ENCODE measurements around the gene ELMOD2. TPM values are rescaled to one million over a fixed set of nuclear protein-coding genes. Genes with fewer than 3 reads are reported as not detected.

ELMOD2 gene
- total RNA-seq, 1 experiment from 2014 or later: 29.2 TPM

DNA sequence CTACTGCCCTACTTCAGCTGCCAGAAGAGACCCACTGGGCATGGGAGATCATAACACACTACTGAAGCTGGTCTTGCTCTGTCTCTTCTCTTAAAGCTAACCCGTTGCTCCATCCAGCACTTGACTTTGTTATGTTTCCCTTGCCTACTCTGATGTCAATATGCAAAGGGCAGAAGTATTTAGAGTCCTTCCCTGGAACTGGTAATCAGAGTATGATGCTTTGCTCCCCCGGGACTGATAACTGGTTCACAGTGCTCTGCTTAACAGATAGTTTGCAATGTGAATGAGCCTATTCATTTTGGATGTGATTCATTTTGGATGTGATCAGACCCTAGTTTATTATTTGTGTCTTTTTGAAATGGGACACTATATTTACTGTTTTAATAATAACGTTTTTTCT lies 57.1 kb downstream of the ELMOD2 start:
- ChIA-PET POLR2A (no interaction called here), CTCF (interaction anchor here (0.7 to 2.1 kb wide), 2 partner anchors 29 to 221 kb away, joined by 6 to 12 read pairs; no protein-coding TSS in a partner anchor)
- peaks cover 31% of the 10 kb centered on the region for H3K27me3 Mint-ChIP-seq (ENCODE audit: insufficient read depth, unreplicated experiment)
- no TSS peak for BruUV-seq (replicated peaks)
- no peaks in the 10 kb centered on the region for H3K9me3 Mint-ChIP-seq (ENCODE audit: unreplicated experiment)
- H3K4me1 Mint-ChIP-seq (ENCODE audit: insufficient read depth, unreplicated experiment): no peaks in the 10 kb centered on the region
- no peak for DNase-seq (ENCODE audit: unreplicated experiment)
- no peak overlapping the region for H3K27ac Mint-ChIP-seq (ENCODE audit: low read depth, unreplicated experiment)
- no peak overlapping the region for H3K4me3 Mint-ChIP-seq (ENCODE audit: unreplicated experiment)
- TF ChIP-seq, protein P1, sequence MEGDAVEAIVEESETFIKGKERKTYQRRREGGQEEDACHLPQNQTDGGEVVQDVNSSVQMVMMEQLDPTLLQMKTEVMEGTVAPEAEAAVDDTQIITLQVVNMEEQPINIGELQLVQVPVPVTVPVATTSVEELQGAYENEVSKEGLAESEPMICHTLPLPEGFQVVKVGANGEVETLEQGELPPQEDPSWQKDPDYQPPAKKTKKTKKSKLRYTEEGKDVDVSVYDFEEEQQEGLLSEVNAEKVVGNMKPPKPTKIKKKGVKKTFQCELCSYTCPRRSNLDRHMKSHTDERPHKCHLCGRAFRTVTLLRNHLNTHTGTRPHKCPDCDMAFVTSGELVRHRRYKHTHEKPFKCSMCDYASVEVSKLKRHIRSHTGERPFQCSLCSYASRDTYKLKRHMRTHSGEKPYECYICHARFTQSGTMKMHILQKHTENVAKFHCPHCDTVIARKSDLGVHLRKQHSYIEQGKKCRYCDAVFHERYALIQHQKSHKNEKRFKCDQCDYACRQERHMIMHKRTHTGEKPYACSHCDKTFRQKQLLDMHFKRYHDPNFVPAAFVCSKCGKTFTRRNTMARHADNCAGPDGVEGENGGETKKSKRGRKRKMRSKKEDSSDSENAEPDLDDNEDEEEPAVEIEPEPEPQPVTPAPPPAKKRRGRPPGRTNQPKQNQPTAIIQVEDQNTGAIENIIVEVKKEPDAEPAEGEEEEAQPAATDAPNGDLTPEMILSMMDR (IDR thresholded peaks at IDR 0.05; ENCODE audit: unreplicated experiment): no peak
- H3K36me3 Mint-ChIP-seq (ENCODE audit: insufficient read depth, unreplicated experiment): no peaks in the 10 kb centered on the region
- intact Hi-C loops (cut with micrococcal nuclease): no loop called here

DNA sequence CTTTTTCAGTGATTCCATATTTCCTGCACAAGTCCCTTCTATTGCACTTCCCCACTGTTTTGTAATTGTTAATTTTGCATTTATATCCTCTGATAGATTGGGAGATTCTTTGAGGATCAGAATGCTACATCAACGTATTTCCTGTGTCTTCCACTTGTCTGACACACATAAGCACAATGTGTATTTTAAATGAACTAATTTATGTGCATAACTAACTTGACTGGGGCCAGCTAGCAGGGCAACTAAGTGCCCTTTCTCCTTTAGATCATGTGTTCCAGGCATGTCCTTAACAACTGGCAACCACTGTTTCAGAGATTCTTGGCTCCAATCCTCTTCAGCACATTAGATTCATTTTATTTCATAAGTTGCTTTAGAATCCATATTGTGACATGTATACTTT lies 60.5 kb downstream of the ELMOD2 start:
- H3K27ac Mint-ChIP-seq (ENCODE audit: low read depth, unreplicated experiment): no peak overlapping the region
- TF ChIP-seq, protein P1 (IDR thresholded peaks at IDR 0.05; ENCODE audit: unreplicated experiment): no peak
- no TSS peak for BruUV-seq (replicated peaks)
- ChIA-PET CTCF (interaction anchor here (0.6 to 1.9 kb wide), 5 partner anchors 11 to 1540 kb away, joined by 3 to 7 read pairs (median 6); no protein-coding TSS in a partner anchor), POLR2A (interaction anchor here (0.7 to 1.3 kb wide), 3 partner anchors 8 to 15 kb away, joined by 3 to 4 read pairs (median 3); no protein-coding TSS in a partner anchor)
- no peaks in the 10 kb centered on the region for H3K4me1 Mint-ChIP-seq (ENCODE audit: insufficient read depth, unreplicated experiment)
- no peaks in the 10 kb centered on the region for H3K36me3 Mint-ChIP-seq (ENCODE audit: insufficient read depth, unreplicated experiment)
- no peak for DNase-seq (ENCODE audit: unreplicated experiment)
- H3K4me3 Mint-ChIP-seq (ENCODE audit: unreplicated experiment): no peak overlapping the region
- no peaks in the 10 kb centered on the region for H3K9me3 Mint-ChIP-seq (ENCODE audit: unreplicated experiment)
- H3K27me3 Mint-ChIP-seq (ENCODE audit: insufficient read depth, unreplicated experiment): peaks cover under 1% of the 10 kb centered on the region
- intact Hi-C loops (cut with micrococcal nuclease): no loop called here

- TF ChIP-seq, protein P1 (IDR thresholded peaks at IDR 0.05; ENCODE audit: unreplicated experiment): peak; percentile 70
- H3K27me3 Mint-ChIP-seq (ENCODE audit: insufficient read depth, unreplicated experiment): peaks cover 32% of the 10 kb centered on the region
These were observed 71.1 kb downstream of the ELMOD2 start for GRCh38 chr4:140595065-140595464.

DNA sequence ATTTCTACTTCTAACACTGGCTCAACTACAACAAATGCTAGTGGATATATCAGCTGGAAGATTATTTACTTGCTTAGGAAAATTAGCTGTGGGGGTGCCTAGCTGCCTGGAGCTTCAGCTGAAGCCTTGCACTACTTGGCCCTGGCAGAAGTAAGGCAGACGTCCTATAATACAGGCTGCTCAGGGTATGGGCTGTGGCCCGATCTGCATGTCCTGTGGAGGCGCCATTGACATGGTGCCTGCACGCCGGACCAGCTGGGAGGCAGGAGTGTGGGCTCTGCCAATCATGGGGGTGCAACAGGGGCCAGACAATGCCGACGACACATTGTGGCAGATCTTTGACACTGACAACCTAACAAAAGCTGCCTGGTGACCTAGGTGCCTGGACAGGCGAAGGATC lies 76.4 kb downstream of the ELMOD2 start:
- Mint-ChIP-seq H3K27me3 (ENCODE audit: insufficient read depth, unreplicated experiment) (no peaks in the 10 kb centered on the region), H3K4me1 (ENCODE audit: insufficient read depth, unreplicated experiment) (no peaks in the 10 kb centered on the region), H3K9me3 (ENCODE audit: unreplicated experiment) (no peaks in the 10 kb centered on the region), H3K36me3 (ENCODE audit: insufficient read depth, unreplicated experiment) (no peaks in the 10 kb centered on the region), H3K4me3 (ENCODE audit: unreplicated experiment) (no peak overlapping the region), H3K27ac (ENCODE audit: low read depth, unreplicated experiment) (no peak overlapping the region)
- intact Hi-C loops (cut with micrococcal nuclease): no loop called here
- POLR2A ChIA-PET: interaction anchor here (1.1 to 1.2 kb wide), 2 partner anchors 15 to 21 kb away, joined by 3 to 4 read pairs; no protein-coding TSS in a partner anchor
- CTCF ChIA-PET: interaction anchor here (0.6 to 4.6 kb wide), 3 partner anchors 8 to 240 kb away, joined by 3 to 39 read pairs (median 17); no protein-coding TSS in a partner anchor
- no TSS peak for BruUV-seq (replicated peaks)
- TF ChIP-seq, protein P1 (IDR thresholded peaks at IDR 0.05; ENCODE audit: unreplicated experiment): no peak
- no peak for DNase-seq (ENCODE audit: unreplicated experiment)

More at GRCh38 chr4:140595065-140595464, 71.1 kb downstream of the ELMOD2 start:
- ChIA-PET POLR2A (interaction anchor here (0.7 to 1.5 kb wide), 3 partner anchors 13 to 256 kb away, joined by 3 read pairs; no protein-coding TSS in a partner anchor), CTCF (interaction anchor here (0.5 to 2.5 kb wide), 22 partner anchors 9 to 920 kb away, joined by 3 to 35 read pairs (median 3); partner anchors contain the start of gene UCP1)
- Mint-ChIP-seq H3K36me3 (ENCODE audit: insufficient read depth, unreplicated experiment) (no peaks in the 10 kb centered on the region), H3K9me3 (ENCODE audit: unreplicated experiment) (no peaks in the 10 kb centered on the region), H3K27ac (ENCODE audit: low read depth, unreplicated experiment) (no peak overlapping the region), H3K4me1 (ENCODE audit: insufficient read depth, unreplicated experiment) (no peaks in the 10 kb centered on the region), H3K4me3 (ENCODE audit: unreplicated experiment) (no peak overlapping the region)
- peak; percentile 61 for DNase-seq (ENCODE audit: unreplicated experiment)
- intact Hi-C loops (cut with micrococcal nuclease): loop anchor here (1.0 kb wide), 1 partner anchor 256 kb away; no protein-coding TSS in a partner anchor
- BruUV-seq (replicated peaks): no TSS peak

Data from MCF 10A (cell line).